Activated naive CD8-positive, alpha-beta T cell treated with anti-CD3 and anti-CD28 coated beads, Interleukin-2, amount 50 U/mL, for 16 hours (primary cell): Measurements from ENCODE around the gene QRFP.
"Not testable (repeated sequence)": the region's sequence is repeated elsewhere in the genome, so short reads cannot be mapped to it uniquely, and the experiment has no call there.

Experiments
- DNase-seq: peaks from one replicate; pipeline ENCODE4 v3.0.0-alpha.2; 2020; ENCODE audit warnings: low read depth, low spot score

Gene QRFP

GRCh38 chr9:130849356-130849755 is 47.3 kb downstream of the QRFP start:
- DNase-seq = no peak

GRCh38 chr9:130848514-130848913 is 48.1 kb downstream of the QRFP start:
- DNase-seq = not testable (repeated sequence)

GRCh38 chr9:130847306-130848217 is 49.0 kb downstream of the QRFP start:
- no peak for DNase-seq

- no peak for DNase-seq
Measured at GRCh38 chr9:130846487-130847305, 49.9 kb downstream of the QRFP start.

- no peak for DNase-seq
Measured at GRCh38 chr9:130845901-130846481, 50.6 kb downstream of the QRFP start.

- no peak for DNase-seq
Measured at GRCh38 chr9:130845254-130845653, 51.4 kb downstream of the QRFP start.

GRCh38 chr9:130844044-130844451 is 52.6 kb downstream of the QRFP start:
- no peak for DNase-seq

GRCh38 chr9:130843049-130843908 is 53.3 kb downstream of the QRFP start:
- DNase-seq = no peak
